ENCODE measurements around the gene MAP3K6.

The MAP3K6 gene

GRCh38 chr1:27332536-27333281 lies 34.1 kb downstream of the MAP3K6 start:
- DNase-seq, result peak; percentile 49

GRCh38 chr1:27331922-27332321 lies 34.8 kb downstream of the MAP3K6 start:
- DNase-seq, result no peak

- no peak for DNase-seq
These were observed 35.3 kb downstream of the MAP3K6 start for GRCh38 chr1:27331426-27331825.

- no peak for DNase-seq
These were observed 36.0 kb downstream of the MAP3K6 start for GRCh38 chr1:27330786-27331185.

- no peak for DNase-seq
These were observed 38.8 kb downstream of the MAP3K6 start for GRCh38 chr1:27327964-27328363.

GRCh38 chr1:27325286-27325685 lies 41.5 kb downstream of the MAP3K6 start:
- no peak for DNase-seq

GRCh38 chr1:27322569-27323240 lies 44.1 kb downstream of the MAP3K6 start:
- no peak for DNase-seq

GRCh38 chr1:27321813-27322568 lies 44.8 kb downstream of the MAP3K6 start, which contains the start of gene TMEM222:
TMEM222 (plus strand) TSS chr1:27322163; CDS start chr1:27322198, 35 bp downstream.
- DNase-seq, result peak; percentile 97

- no peak for DNase-seq
These were observed 48.2 kb downstream of the MAP3K6 start for GRCh38 chr1:27318596-27318995.

GRCh38 chr1:27318136-27318535 lies 48.6 kb downstream of the MAP3K6 start:
- no peak for DNase-seq

GRCh38 chr1:27316860-27317259 lies 49.9 kb downstream of the MAP3K6 start:
- no peak for DNase-seq

GRCh38 chr1:27314737-27315136 lies 52.0 kb downstream of the MAP3K6 start:
- DNase-seq, result no peak

- no peak for DNase-seq
These were observed 52.6 kb downstream of the MAP3K6 start for GRCh38 chr1:27314169-27314568.

- no peak for DNase-seq
These were observed 58.7 kb downstream of the MAP3K6 start for GRCh38 chr1:27307874-27308598.

- DNase-seq, result no peak
These were observed 59.6 kb downstream of the MAP3K6 start for GRCh38 chr1:27306892-27307761.

GRCh38 chr1:27306071-27306470 lies 60.7 kb downstream of the MAP3K6 start:
- DNase-seq, result no peak

All from CD4-positive, alpha-beta T cell treated with Interleukin-15 for 1 hour (primary cell).